Panc1 (cell line): ENCODE data around the gene GRIA3.

Source experiments
- CTCF ChIP-seq: fragments of 450-650 bp; IDR thresholded peaks from 2 replicates; pipeline ENCODE4 v1.5.1; 2017; ENCODE audit warnings: mild to moderate bottlenecking
- POLR2AphosphoS5 ChIP-seq: IDR thresholded peaks from 2 replicates; pipeline ENCODE4 v1.6.1; 2012; ENCODE audit warnings: mild to moderate bottlenecking, low read depth, low read length, moderate library complexity
- SIN3A ChIP-seq: IDR thresholded peaks from 2 replicates; pipeline ENCODE4 v1.6.1; 2012; ENCODE audit warnings: low read depth, mild to moderate bottlenecking, low read length, moderate library complexity, borderline replicate concordance; ENCODE audit not compliant: insufficient read depth
- TCF7L2 ChIP-seq: IDR thresholded peaks from 2 replicates; pipeline ENCODE4 v1.6.1; 2011; ENCODE audit warnings: mild to moderate bottlenecking, low read depth, low read length, inconsistent platforms
- TF ChIP-seq, protein P1 (sequence below), 2 experiments: IDR thresholded peaks; 2 replicates each; pipeline ENCODE4 v1.6.1; 2011 to 2012; ENCODE audit warnings: low read depth in 2 of 2, control low read depth in 1 of 2, low read length in 1 of 2, mild to moderate bottlenecking in 1 of 2, moderate library complexity in 1 of 2; ENCODE audit not compliant: insufficient read depth in 1 of 2

- no peak for TF ChIP-seq SIN3A
- no peak for TF ChIP-seq POLR2AphosphoS5
- no peak for TF ChIP-seq CTCF
- TF ChIP-seq, protein P1, sequence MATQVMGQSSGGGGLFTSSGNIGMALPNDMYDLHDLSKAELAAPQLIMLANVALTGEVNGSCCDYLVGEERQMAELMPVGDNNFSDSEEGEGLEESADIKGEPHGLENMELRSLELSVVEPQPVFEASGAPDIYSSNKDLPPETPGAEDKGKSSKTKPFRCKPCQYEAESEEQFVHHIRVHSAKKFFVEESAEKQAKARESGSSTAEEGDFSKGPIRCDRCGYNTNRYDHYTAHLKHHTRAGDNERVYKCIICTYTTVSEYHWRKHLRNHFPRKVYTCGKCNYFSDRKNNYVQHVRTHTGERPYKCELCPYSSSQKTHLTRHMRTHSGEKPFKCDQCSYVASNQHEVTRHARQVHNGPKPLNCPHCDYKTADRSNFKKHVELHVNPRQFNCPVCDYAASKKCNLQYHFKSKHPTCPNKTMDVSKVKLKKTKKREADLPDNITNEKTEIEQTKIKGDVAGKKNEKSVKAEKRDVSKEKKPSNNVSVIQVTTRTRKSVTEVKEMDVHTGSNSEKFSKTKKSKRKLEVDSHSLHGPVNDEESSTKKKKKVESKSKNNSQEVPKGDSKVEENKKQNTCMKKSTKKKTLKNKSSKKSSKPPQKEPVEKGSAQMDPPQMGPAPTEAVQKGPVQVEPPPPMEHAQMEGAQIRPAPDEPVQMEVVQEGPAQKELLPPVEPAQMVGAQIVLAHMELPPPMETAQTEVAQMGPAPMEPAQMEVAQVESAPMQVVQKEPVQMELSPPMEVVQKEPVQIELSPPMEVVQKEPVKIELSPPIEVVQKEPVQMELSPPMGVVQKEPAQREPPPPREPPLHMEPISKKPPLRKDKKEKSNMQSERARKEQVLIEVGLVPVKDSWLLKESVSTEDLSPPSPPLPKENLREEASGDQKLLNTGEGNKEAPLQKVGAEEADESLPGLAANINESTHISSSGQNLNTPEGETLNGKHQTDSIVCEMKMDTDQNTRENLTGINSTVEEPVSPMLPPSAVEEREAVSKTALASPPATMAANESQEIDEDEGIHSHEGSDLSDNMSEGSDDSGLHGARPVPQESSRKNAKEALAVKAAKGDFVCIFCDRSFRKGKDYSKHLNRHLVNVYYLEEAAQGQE (IDR thresholded peaks at IDR 0.05; ENCODE audit: insufficient read depth in 1 of 2, low read depth in 2 of 2, low read length in 1 of 2), result no peak
- TF ChIP-seq TCF7L2, result no peak
Observed at GRCh38 chrX:123217077-123217476, 33.0 kb downstream of the GRIA3 start.
